WTC11 (cell line): ENCODE measurements around the gene PPP1R14C.

Source experiments
- ATF2 ChIP-seq: sonication (generic); formaldehyde crosslinking; IDR thresholded peaks from 2 replicates; pipeline ENCODE4 v1.8.1; 2022; ENCODE audit warnings: low read depth, missing genetic modification reagents, borderline replicate concordance
- CREB1 ChIP-seq: sonication (generic); formaldehyde crosslinking; IDR thresholded peaks from 2 replicates; pipeline ENCODE4 v1.8.0; 2023; ENCODE audit warnings: mild to moderate bottlenecking, missing genetic modification reagents
- CTCF ChIP-seq: fragments of 200-600 bp; IDR thresholded peaks from 2 replicates; pipeline ENCODE4 v1.8.0; 2022; ENCODE audit warnings: antibody characterized with exemption
- FOXP4 ChIP-seq: sonication (generic); formaldehyde crosslinking; IDR thresholded peaks from 2 replicates; pipeline ENCODE4 v1.8.0; 2022; ENCODE audit warnings: mild to moderate bottlenecking, missing genetic modification reagents
- KAT7 ChIP-seq: sonication (generic); formaldehyde crosslinking; IDR thresholded peaks from 2 replicates; pipeline ENCODE4 v1.8.1; 2023; ENCODE audit warnings: missing genetic modification reagents, mild to moderate bottlenecking, borderline replicate concordance
- NFE2L1 ChIP-seq: sonication (generic); formaldehyde crosslinking; IDR thresholded peaks from 2 replicates; pipeline ENCODE4 v1.8.1; 2023; ENCODE audit warnings: missing genetic modification reagents
- NFYB ChIP-seq: sonication (generic); formaldehyde crosslinking; conservative IDR thresholded peaks from 2 replicates; pipeline ENCODE4 v1.8.0; 2022; ENCODE audit warnings: low read depth, missing genetic modification reagents
- PRRX2 ChIP-seq: fragments of 250-450 bp; sonication (Bioruptor Pico); IDR thresholded peaks from 2 replicates; pipeline ENCODE4 v1.8.0; 2021; ENCODE audit warnings: mild to moderate bottlenecking
- SMAD3 ChIP-seq: sonication (generic); formaldehyde crosslinking; IDR thresholded peaks from 2 replicates; pipeline ENCODE4 v1.8.0; 2022; ENCODE audit warnings: missing genetic modification reagents, mild to moderate bottlenecking, borderline replicate concordance
- TCF7 ChIP-seq: sonication (generic); formaldehyde crosslinking; IDR thresholded peaks from 2 replicates; pipeline ENCODE4 v1.8.0; 2022; ENCODE audit warnings: mild to moderate bottlenecking, low read depth, missing genetic modification reagents, moderate library complexity
- USF1 ChIP-seq: sonication (generic); formaldehyde crosslinking; IDR thresholded peaks from 2 replicates; pipeline ENCODE4 v1.8.0; 2022; ENCODE audit warnings: mild to moderate bottlenecking, missing genetic modification reagents
- USF2 ChIP-seq: sonication (generic); formaldehyde crosslinking; IDR thresholded peaks from 2 replicates; pipeline ENCODE4 v1.8.1; 2023; ENCODE audit warnings: mild to moderate bottlenecking, missing genetic modification reagents, moderate library complexity
- ZNF263 ChIP-seq: sonication (generic); formaldehyde crosslinking; IDR thresholded peaks from 2 replicates; pipeline ENCODE4 v1.8.1; 2022; ENCODE audit warnings: low read depth, mild to moderate bottlenecking, moderate library complexity, missing genetic modification reagents

- TF ChIP-seq USF2 (CRISPR knock-in tag), result no peak
- no peak for TF ChIP-seq CTCF
- TF ChIP-seq ATF2 (CRISPR knock-in tag), result no peak
- no peak for TF ChIP-seq PRRX2 (CRISPR knock-in tag)
- no peak for TF ChIP-seq NFE2L1
- no peak for TF ChIP-seq ZNF263 (CRISPR knock-in tag)
- no peak for TF ChIP-seq TCF7 (CRISPR knock-in tag)
- TF ChIP-seq NFYB (CRISPR knock-in tag), result no peak
- no peak for TF ChIP-seq KAT7 (CRISPR knock-in tag)
- no peak for TF ChIP-seq USF1 (CRISPR knock-in tag)
- TF ChIP-seq FOXP4 (CRISPR knock-in tag), result no peak
- no peak for TF ChIP-seq CREB1
- no peak for TF ChIP-seq SMAD3
These were observed 56.4 kb downstream of the PPP1R14C start for GRCh38 chr6:150199241-150199640.
